ENCODE results near the gene ZFYVE26.
"Not testable (repeated sequence)": the region's sequence is repeated elsewhere in the genome, so short reads cannot be mapped to it uniquely, and the experiment has no call there.

Gene ZFYVE26

GRCh38 chr14:67718265-67718664 lies 98.1 kb downstream of the ZFYVE26 start:
- DNase-seq (ENCODE audit: insufficient read length, low spot score) (no peak), FAIRE-seq (peak; percentile 96)

GRCh38 chr14:67717048-67717447 lies 99.3 kb downstream of the ZFYVE26 start:
- FAIRE-seq = no peak
- no peak for DNase-seq (ENCODE audit: insufficient read length, low spot score)

- no peak for FAIRE-seq
- no peak for DNase-seq (ENCODE audit: insufficient read length, low spot score)
These were observed 106.2 kb downstream of the ZFYVE26 start for GRCh38 chr14:67710209-67710608.

GRCh38 chr14:67709796-67710195 lies 106.6 kb downstream of the ZFYVE26 start:
- not testable (repeated sequence) for DNase-seq (ENCODE audit: insufficient read length, low spot score)
- peak; percentile 81 for FAIRE-seq

GRCh38 chr14:67709346-67709745 lies 107.0 kb downstream of the ZFYVE26 start:
- DNase-seq (ENCODE audit: insufficient read length, low spot score); FAIRE-seq: not testable (repeated sequence)

GRCh38 chr14:67705211-67705610 lies 111.2 kb downstream of the ZFYVE26 start:
- FAIRE-seq = no peak
- DNase-seq (ENCODE audit: insufficient read length, low spot score) = no peak

- DNase-seq (ENCODE audit: insufficient read length, low spot score) = peak; percentile 95
- FAIRE-seq = peak; percentile 98
These were observed 111.8 kb downstream of the ZFYVE26 start for GRCh38 chr14:67704484-67705089.

GRCh38 chr14:67703997-67704396 lies 112.4 kb downstream of the ZFYVE26 start:
- DNase-seq (ENCODE audit: insufficient read length, low spot score) (no peak), FAIRE-seq (no peak)

GRCh38 chr14:67701492-67701891 lies 114.9 kb downstream of the ZFYVE26 start, which contains the start of gene RDH12:
RDH12 (plus strand) TSS chr14:67701886; CDS start chr14:67722643, 20,757 bp downstream.
- DNase-seq (ENCODE audit: insufficient read length, low spot score); FAIRE-seq: not testable (repeated sequence)

- no peak for DNase-seq (ENCODE audit: insufficient read length, low spot score)
- FAIRE-seq = no peak
These were observed 118.2 kb downstream of the ZFYVE26 start for GRCh38 chr14:67698179-67698578.

- peak; percentile 89 for FAIRE-seq
- no peak for DNase-seq (ENCODE audit: insufficient read length, low spot score)
These were observed 119.4 kb downstream of the ZFYVE26 start for GRCh38 chr14:67697006-67697405.

All from HTR-8/SVneo (cell line).